PC-3 (cell line): ENCODE measurements around the gene TCERG1L. TPM values are rescaled to one million over a fixed set of nuclear protein-coding genes. Genes with fewer than 3 reads are reported as not detected.

Experiments
- ATAC-seq: fragments of 200-7000 bp; cut with Tn5 transposase; 2 replicates; pipeline ENCODE4 v1.9.1; 2020; ENCODE audit warnings: mild to moderate bottlenecking, moderate library complexity
- BruUV-seq: library from RNA; stranded (reverse); fragments of 400-500 nt; replicated peaks from 2 replicates; lab custom pipeline; 2021; lab: Mats Ljungman, UMichigan
- CTCF ChIA-PET: fragments of 300-600 bp; sonication (Branson Sonifier 250); formaldehyde crosslinking; loops from one replicate; lab custom pipeline; 2022; ENCODE audit warnings: antibody characterized with exemption; lab: Charles Lee
- POLR2A ChIA-PET: fragments of 300-600 bp; sonication (Branson Sonifier 250); formaldehyde crosslinking; loops from one replicate; lab custom pipeline; 2022; ENCODE audit warnings: antibody characterized with exemption; ENCODE audit not compliant: unreplicated experiment; lab: Charles Lee
- DNase-seq: peaks from one replicate; pipeline ENCODE4 v3.0.0-alpha.2; 2015
- H2AFZ ChIP-seq: fragments of 300-600 bp; sonication (generic); 2 replicates; pipeline ENCODE4 v1.6.0; 2016; ENCODE audit warnings: antibody characterized with exemption, low read length
- H3F3A ChIP-seq: fragments of 300-600 bp; sonication (generic); one replicate; pipeline ENCODE4 v1.6.0; 2017; ENCODE audit warnings: antibody characterized with exemption, low read length, control low read depth, mild to moderate bottlenecking; ENCODE audit not compliant: unreplicated experiment
- H3K27ac ChIP-seq: fragments of 300-600 bp; sonication (generic); 2 replicates; pipeline ENCODE4 v1.5.1; 2016; ENCODE audit warnings: mild to moderate bottlenecking, low read length
- H3K27me3 ChIP-seq: fragments of 300-600 bp; sonication (generic); 2 replicates; pipeline ENCODE4 v1.6.1; 2016; ENCODE audit warnings: low read length, mixed read lengths
- H3K36me3 ChIP-seq: fragments of 300-600 bp; sonication (generic); 2 replicates; pipeline ENCODE4 v1.6.1; 2016; ENCODE audit warnings: low read depth, mixed run types, low read length, mixed read lengths
- H3K4me1 ChIP-seq: fragments of 300-600 bp; sonication (generic); 2 replicates; pipeline ENCODE4 v1.5.1; 2016; ENCODE audit warnings: low read length; ENCODE audit not compliant: insufficient read depth
- H3K4me2 ChIP-seq: fragments of 300-600 bp; sonication (generic); 2 replicates; pipeline ENCODE4 v1.6.0; 2016; ENCODE audit warnings: low read length
- H3K4me3 ChIP-seq: fragments of 300-600 bp; sonication (generic); 2 replicates; pipeline ENCODE4 v1.5.1; 2016; ENCODE audit warnings: mild to moderate bottlenecking, low read length, mixed read lengths
- H3K79me2 ChIP-seq: fragments of 300-600 bp; sonication (generic); 2 replicates; pipeline ENCODE4 v1.6.1; 2017; ENCODE audit warnings: low read length, mixed read lengths
- H3K9ac ChIP-seq: fragments of 300-600 bp; sonication (generic); 2 replicates; pipeline ENCODE4 v1.6.0; 2016; ENCODE audit warnings: mild to moderate bottlenecking, low read length
- H3K9me2 ChIP-seq: fragments of 300-600 bp; sonication (generic); replicated peaks from 2 replicates; pipeline ENCODE4 v1.6.1; 2016; ENCODE audit warnings: mixed run types, low read length, mixed read lengths
- H3K9me3 ChIP-seq: fragments of 300-600 bp; sonication (generic); 2 replicates; pipeline ENCODE4 v1.6.1; 2016; ENCODE audit warnings: low read length, mixed read lengths
- H4K20me1 ChIP-seq: fragments of 300-600 bp; sonication (generic); 2 replicates; pipeline ENCODE4 v1.6.1; 2016; ENCODE audit warnings: low read length, mixed read lengths
- CTCF ChIP-seq: fragments of 300-600 bp; sonication (generic); conservative IDR thresholded peaks from 2 replicates; pipeline ENCODE4 v1.5.1; 2017; ENCODE audit warnings: antibody characterized with exemption, low read depth, mild to moderate bottlenecking, low read length
- EZH2 ChIP-seq: fragments of 300-600 bp; sonication (generic); IDR thresholded peaks from one replicate; pipeline ENCODE4 v1.6.1; 2017; ENCODE audit warnings: antibody characterized with exemption, mild to moderate bottlenecking, low read length; ENCODE audit not compliant: unreplicated experiment
- EZH2phosphoT487 ChIP-seq: fragments of 300-600 bp; sonication (generic); IDR thresholded peaks from 2 replicates; pipeline ENCODE4 v1.6.1; 2018; ENCODE audit warnings: mild to moderate bottlenecking, antibody characterized with exemption, low read length, borderline replicate concordance
- intact Hi-C: fragments of 100-400 bp; cut with micrococcal nuclease; formaldehyde crosslinking; loops from 2 replicates; pipeline ENCODE4 v1.9.0; 2023
- total RNA-seq: library from RNA; depleted of rRNA; stranded (reverse); fragments of >200 nt; gene quantifications from 2 replicates; pipeline ENCODE4 v1.2.3, GENCODE V29; 2014

TCERG1L gene
- total RNA-seq, 1 experiment from 2014 or later: not detected

GRCh38 chr10:131222986-131223385 lies 88.5 kb downstream of the TCERG1L start:
- ATAC-seq (no peak), DNase-seq (no peak)
- Histone ChIP-seq H3K4me3 (no peak overlapping the region), H3K36me3 (no peaks in the 10 kb centered on the region), H3K79me2 (no peaks in the 10 kb centered on the region), H3F3A (no peaks in the 10 kb centered on the region), H3K9me2 (no peaks in the 10 kb centered on the region), H3K27ac (no peak overlapping the region), H2AFZ (no peak overlapping the region), H3K9ac (no peak overlapping the region), H3K9me3 (no peaks in the 10 kb centered on the region), H3K27me3 (no peaks in the 10 kb centered on the region), H4K20me1 (no peaks in the 10 kb centered on the region), H3K4me2 (no peak overlapping the region), H3K4me1 (no peaks in the 10 kb centered on the region)
- ChIA-PET CTCF (no interaction called here), POLR2A (no interaction called here)
- TF ChIP-seq EZH2 (no peak), CTCF (no peak), EZH2phosphoT487 (no peak)
- intact Hi-C loops: no loop called here
- no TSS peak for BruUV-seq

- no peak overlapping the region for H3K4me2 ChIP-seq
- TF ChIP-seq CTCF: no peak
- TF ChIP-seq EZH2phosphoT487: no peak
- TF ChIP-seq EZH2: no peak
- H3K4me1 ChIP-seq: no peaks in the 10 kb centered on the region
- BruUV-seq: no TSS peak
- H3K9ac ChIP-seq: no peak overlapping the region
- no peaks in the 10 kb centered on the region for H3K9me3 ChIP-seq
- ATAC-seq (no peak), DNase-seq (no peak)
- no peak overlapping the region for H3K27ac ChIP-seq
- no peaks in the 10 kb centered on the region for H4K20me1 ChIP-seq
- no peaks in the 10 kb centered on the region for H3F3A ChIP-seq
- H2AFZ ChIP-seq: no peak overlapping the region
- H3K27me3 ChIP-seq: no peaks in the 10 kb centered on the region
- no peak overlapping the region for H3K4me3 ChIP-seq
- no peaks in the 10 kb centered on the region for H3K79me2 ChIP-seq
- intact Hi-C loops: no loop called here
- no peaks in the 10 kb centered on the region for H3K36me3 ChIP-seq
- POLR2A ChIA-PET: no interaction called here
- no peaks in the 10 kb centered on the region for H3K9me2 ChIP-seq
- CTCF ChIA-PET: no interaction called here
These were observed 89.8 kb downstream of the TCERG1L start for GRCh38 chr10:131221632-131222277.

- H3K9me3 ChIP-seq: no peaks in the 10 kb centered on the region
- intact Hi-C loops: no loop called here
- CTCF ChIA-PET: no interaction called here
- no peak for ATAC-seq
- TF ChIP-seq EZH2 (no peak), EZH2phosphoT487 (no peak), CTCF (no peak)
- no peaks in the 10 kb centered on the region for H3K27me3 ChIP-seq
- POLR2A ChIA-PET: no interaction called here
- H3K4me1 ChIP-seq: no peaks in the 10 kb centered on the region
- H2AFZ ChIP-seq: no peak overlapping the region
- no peaks in the 10 kb centered on the region for H3K79me2 ChIP-seq
- BruUV-seq: no TSS peak
- H3K36me3 ChIP-seq: no peaks in the 10 kb centered on the region
- H3K9me2 ChIP-seq: no peaks in the 10 kb centered on the region
- no peak overlapping the region for H3K4me2 ChIP-seq
- H3K4me3 ChIP-seq: no peak overlapping the region
- DNase-seq: no peak
- no peak overlapping the region for H3K27ac ChIP-seq
- no peaks in the 10 kb centered on the region for H3F3A ChIP-seq
- no peaks in the 10 kb centered on the region for H4K20me1 ChIP-seq
- H3K9ac ChIP-seq: no peak overlapping the region
These were observed 90.8 kb downstream of the TCERG1L start for GRCh38 chr10:131220601-131221171.
